Measurements from ENCODE around the gene SYDE1.
A peak's percentile ranks its signal among the peaks of the same experiment; 100 is the strongest.

SYDE1 gene

GRCh38 chr19:15105044-15105443 lies 2.2 kb upstream of the SYDE1 start:
- peaks cover 8% of the 10 kb centered on the region for H3K27me3 Mint-ChIP-seq (ENCODE audit: low read depth, poor library complexity)

GRCh38 chr19:15108145-15108844 lies 1.1 kb downstream of the SYDE1 start:
- Mint-ChIP-seq H3K27ac (peak overlapping the region; percentile 90), H3K36me3 (ENCODE audit: low read depth) (peaks cover 19% of the 10 kb centered on the region), H3K4me3 (peak overlapping the region; percentile 85), H3K9me3 (peaks cover 26% of the 10 kb centered on the region), H3K27me3 (ENCODE audit: low read depth, poor library complexity) (peaks cover 6% of the 10 kb centered on the region), H3K4me1 (peaks cover 16% of the 10 kb centered on the region)
- no peak for DNase-seq
- TF ChIP-seq CTCF (IDR thresholded peaks at IDR 0.05) = no peak

More at GRCh38 chr19:15105044-15105443, 2.2 kb upstream of the SYDE1 start:
- Mint-ChIP-seq H3K4me3 (no peak overlapping the region), H3K4me1 (peaks cover 16% of the 10 kb centered on the region), H3K9me3 (peaks cover 43% of the 10 kb centered on the region), H3K36me3 (ENCODE audit: low read depth) (peaks cover 8% of the 10 kb centered on the region), H3K27ac (no peak overlapping the region)
- no peak for DNase-seq
- no peak for TF ChIP-seq CTCF (IDR thresholded peaks at IDR 0.05)

GRCh38 chr19:15108845-15109767 lies 1.9 kb downstream of the SYDE1 start:
- H3K4me1 Mint-ChIP-seq = peaks cover 16% of the 10 kb centered on the region
- DNase-seq = no peak
- peaks cover 20% of the 10 kb centered on the region for H3K36me3 Mint-ChIP-seq (ENCODE audit: low read depth)
- peaks cover 18% of the 10 kb centered on the region for H3K9me3 Mint-ChIP-seq
- peaks cover 6% of the 10 kb centered on the region for H3K27me3 Mint-ChIP-seq (ENCODE audit: low read depth, poor library complexity)
- H3K27ac Mint-ChIP-seq = peak overlapping the region; percentile 90
- H3K4me3 Mint-ChIP-seq = no peak overlapping the region
- no peak for TF ChIP-seq CTCF (IDR thresholded peaks at IDR 0.05)

- Mint-ChIP-seq H3K9me3 (peaks cover 10% of the 10 kb centered on the region), H3K4me1 (peaks cover 16% of the 10 kb centered on the region), H3K36me3 (ENCODE audit: low read depth) (peaks cover 23% of the 10 kb centered on the region), H3K27me3 (ENCODE audit: low read depth, poor library complexity) (peaks cover 4% of the 10 kb centered on the region), H3K27ac (no peak overlapping the region), H3K4me3 (no peak overlapping the region)
- TF ChIP-seq CTCF (IDR thresholded peaks at IDR 0.05) = no peak
- DNase-seq = no peak
These were observed 2.7 kb downstream of the SYDE1 start for GRCh38 chr19:15109768-15110417.

GRCh38 chr19:15110418-15110815 lies 3.2 kb downstream of the SYDE1 start:
- no peak for TF ChIP-seq CTCF (IDR thresholded peaks at IDR 0.05)
- Mint-ChIP-seq H3K27ac (no peak overlapping the region), H3K9me3 (peaks cover 6% of the 10 kb centered on the region), H3K4me3 (no peak overlapping the region), H3K27me3 (ENCODE audit: low read depth, poor library complexity) (peaks cover 4% of the 10 kb centered on the region), H3K36me3 (ENCODE audit: low read depth) (peaks cover 23% of the 10 kb centered on the region), H3K4me1 (peaks cover 16% of the 10 kb centered on the region)
- no peak for DNase-seq

Data from nephron progenitor cell (in vitro differentiated cells).